Activated CD4-positive, alpha-beta T cell treated with anti-CD3 and anti-CD28 coated beads for 48 hours (primary cell): Measurements from ENCODE around the gene PHF21A.
A peak's percentile ranks its signal among the peaks of the same experiment; 100 is the strongest.
"Not testable (repeated sequence)": the region's sequence is repeated elsewhere in the genome, so short reads cannot be mapped to it uniquely, and the experiment has no call there.

Source experiments
- DNase-seq: peaks from one replicate; pipeline ENCODE4 v3.0.0-alpha.2; 2020

Gene PHF21A

GRCh38 chr11:46120346-46121300 is 631 bp downstream of the PHF21A start:
- peak; percentile 31 for DNase-seq

GRCh38 chr11:46119352-46120216 is 1.7 kb downstream of the PHF21A start:
- DNase-seq = peak; percentile 59

GRCh38 chr11:46118702-46119351 is 2.4 kb downstream of the PHF21A start:
- DNase-seq = no peak

- DNase-seq = no peak
Observed at GRCh38 chr11:46117842-46118241, 3.4 kb downstream of the PHF21A start.

GRCh38 chr11:46116712-46117037 is 4.6 kb downstream of the PHF21A start:
- not testable (repeated sequence) for DNase-seq

- DNase-seq = no peak
Observed at GRCh38 chr11:46116007-46116711, 5.1 kb downstream of the PHF21A start.

GRCh38 chr11:46114961-46115360 is 6.3 kb downstream of the PHF21A start:
- no peak for DNase-seq

- no peak for DNase-seq
Observed at GRCh38 chr11:46114378-46114777, 6.9 kb downstream of the PHF21A start.

- DNase-seq = peak; percentile 16
Observed at GRCh38 chr11:46112961-46113607, 8.2 kb downstream of the PHF21A start.

GRCh38 chr11:46108751-46109150 is 12.5 kb downstream of the PHF21A start:
- no peak for DNase-seq

- DNase-seq = no peak
Observed at GRCh38 chr11:46107780-46108179, 13.5 kb downstream of the PHF21A start.

GRCh38 chr11:46107408-46107718 is 13.9 kb downstream of the PHF21A start:
- no peak for DNase-seq

GRCh38 chr11:46106530-46107407 is 14.5 kb downstream of the PHF21A start:
- DNase-seq = no peak

GRCh38 chr11:46105926-46106325 is 15.3 kb downstream of the PHF21A start:
- no peak for DNase-seq

GRCh38 chr11:46105134-46105628 is 16.1 kb downstream of the PHF21A start:
- no peak for DNase-seq

GRCh38 chr11:46102843-46103242 is 18.4 kb downstream of the PHF21A start:
- DNase-seq = no peak

GRCh38 chr11:46100670-46101069 is 20.6 kb downstream of the PHF21A start:
- no peak for DNase-seq

GRCh38 chr11:46099963-46100316 is 21.3 kb downstream of the PHF21A start:
- no peak for DNase-seq

GRCh38 chr11:46090375-46090774 is 30.9 kb downstream of the PHF21A start:
- no peak for DNase-seq

- DNase-seq = no peak
Observed at GRCh38 chr11:46079662-46080061, 41.6 kb downstream of the PHF21A start.

GRCh38 chr11:46075928-46076327 is 45.3 kb downstream of the PHF21A start:
- DNase-seq = no peak
